ENCODE data around the gene DTNA.
"Not testable (repeated sequence)": the region's sequence is repeated elsewhere in the genome, so short reads cannot be mapped to it uniquely, and the experiment has no call there.

DNA sequence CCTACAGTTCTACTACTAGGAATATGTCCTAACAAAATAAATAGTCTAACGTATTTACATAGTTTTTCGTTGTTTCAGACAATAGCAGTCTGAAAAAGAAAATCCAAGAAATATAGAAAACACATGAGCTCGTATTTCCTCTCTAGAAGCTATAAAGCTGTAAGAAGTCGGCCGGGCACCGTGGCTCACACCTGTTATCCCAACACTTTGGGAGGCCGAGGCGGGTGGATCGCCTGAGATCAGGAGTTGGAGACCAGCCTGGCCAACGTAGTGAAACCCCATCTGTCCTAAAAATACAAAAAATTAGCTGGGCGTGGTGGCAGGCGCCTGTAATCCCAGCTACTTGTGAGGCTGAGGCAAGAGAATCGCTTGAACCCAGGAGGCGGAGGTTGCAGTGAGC, 6.0 kb downstream of the DTNA start:
- TF ChIP-seq POLR2A (IDR thresholded peaks at IDR 0.05): not testable (repeated sequence)
- TF ChIP-seq, protein P1, sequence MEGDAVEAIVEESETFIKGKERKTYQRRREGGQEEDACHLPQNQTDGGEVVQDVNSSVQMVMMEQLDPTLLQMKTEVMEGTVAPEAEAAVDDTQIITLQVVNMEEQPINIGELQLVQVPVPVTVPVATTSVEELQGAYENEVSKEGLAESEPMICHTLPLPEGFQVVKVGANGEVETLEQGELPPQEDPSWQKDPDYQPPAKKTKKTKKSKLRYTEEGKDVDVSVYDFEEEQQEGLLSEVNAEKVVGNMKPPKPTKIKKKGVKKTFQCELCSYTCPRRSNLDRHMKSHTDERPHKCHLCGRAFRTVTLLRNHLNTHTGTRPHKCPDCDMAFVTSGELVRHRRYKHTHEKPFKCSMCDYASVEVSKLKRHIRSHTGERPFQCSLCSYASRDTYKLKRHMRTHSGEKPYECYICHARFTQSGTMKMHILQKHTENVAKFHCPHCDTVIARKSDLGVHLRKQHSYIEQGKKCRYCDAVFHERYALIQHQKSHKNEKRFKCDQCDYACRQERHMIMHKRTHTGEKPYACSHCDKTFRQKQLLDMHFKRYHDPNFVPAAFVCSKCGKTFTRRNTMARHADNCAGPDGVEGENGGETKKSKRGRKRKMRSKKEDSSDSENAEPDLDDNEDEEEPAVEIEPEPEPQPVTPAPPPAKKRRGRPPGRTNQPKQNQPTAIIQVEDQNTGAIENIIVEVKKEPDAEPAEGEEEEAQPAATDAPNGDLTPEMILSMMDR (IDR thresholded peaks at IDR 0.05): not testable (repeated sequence)

Measured in adrenal gland (tissue), 5 donors.